Activated B cell treated with CpG ODN at 0.5 μM for 24 hours (primary cell): ENCODE measurements around the gene IGF2BP2. TPM values are rescaled to one million over a fixed set of nuclear protein-coding genes. Genes with fewer than 3 reads are reported as not detected.

Experiments used
- ATAC-seq: fragments of 200-7000 bp; cut with Tn5 transposase; one replicate; pipeline ENCODE4 v1.10.0; 2021; ENCODE audit warnings: low read depth, mild to moderate bottlenecking, moderate library complexity
- CTCF ChIA-PET: fragments of 350-600 bp; sonication (Branson Sonifier 250); formaldehyde crosslinking; loops from one replicate; lab custom pipeline; 2021; ENCODE audit warnings: antibody characterized with exemption; lab: Charles Lee
- POLR2A ChIA-PET: fragments of 350-600 bp; sonication (Branson Sonifier 250); formaldehyde crosslinking; loops from one replicate; lab custom pipeline; 2021; ENCODE audit warnings: antibody characterized with exemption; lab: Charles Lee
- DNase-seq: peaks from one replicate; pipeline ENCODE4 v3.0.0; 2022
- H3K27ac Mint-ChIP-seq: one replicate; pipeline ENCODE4 v1.8.0; 2020; ENCODE audit warnings: mixed read lengths
- H3K27me3 Mint-ChIP-seq: one replicate; pipeline ENCODE4 v1.8.0; 2021; ENCODE audit warnings: mixed read lengths
- H3K36me3 Mint-ChIP-seq: one replicate; pipeline ENCODE4 v1.8.0; 2021; ENCODE audit warnings: low read depth, mixed read lengths
- H3K4me1 Mint-ChIP-seq: one replicate; pipeline ENCODE4 v1.8.0; 2021; ENCODE audit warnings: mixed read lengths
- H3K4me3 Mint-ChIP-seq: one replicate; pipeline ENCODE4 v1.8.0; 2020; ENCODE audit warnings: mild to moderate bottlenecking, mixed read lengths
- H3K9me3 Mint-ChIP-seq: one replicate; pipeline ENCODE4 v1.8.0; 2020; ENCODE audit warnings: mixed read lengths
- CTCF ChIP-seq: fragments of 200-600 bp; IDR thresholded peaks from one replicate; pipeline ENCODE4 v1.8.0; 2022; ENCODE audit warnings: antibody characterized with exemption, mild to moderate bottlenecking
- intact Hi-C: fragments of 100-400 bp; cut with micrococcal nuclease; formaldehyde crosslinking; loops from one replicate; pipeline ENCODE4 v1.15.1; 2024
- total RNA-seq: library from RNA; stranded (reverse); gene quantifications from 2 replicates; pipeline ENCODE4 v1.2.3, GENCODE V29; 2022

Gene IGF2BP2
- total RNA-seq, 1 donor from 2014 or later: 0.69 TPM

- no peak overlapping the region for H3K4me3 Mint-ChIP-seq
- ChIA-PET POLR2A (no interaction called here), CTCF (no interaction called here)
- no peaks in the 10 kb centered on the region for H3K4me1 Mint-ChIP-seq
- no peak for TF ChIP-seq CTCF
- ATAC-seq: no peak
- intact Hi-C loops: no loop called here
- peaks cover 4% of the 10 kb centered on the region for H3K27me3 Mint-ChIP-seq
- no peaks in the 10 kb centered on the region for H3K36me3 Mint-ChIP-seq
- H3K9me3 Mint-ChIP-seq: no peaks in the 10 kb centered on the region
- DNase-seq: no peak
- no peak overlapping the region for H3K27ac Mint-ChIP-seq
Measured at GRCh38 chr3:185727873-185728272, 97.0 kb downstream of the IGF2BP2 start.

- no peak overlapping the region for H3K4me3 Mint-ChIP-seq
- no peak for TF ChIP-seq CTCF
- ATAC-seq: no peak
- H3K36me3 Mint-ChIP-seq: no peaks in the 10 kb centered on the region
- intact Hi-C loops: no loop called here
- no peaks in the 10 kb centered on the region for H3K4me1 Mint-ChIP-seq
- no peak overlapping the region for H3K27ac Mint-ChIP-seq
- H3K27me3 Mint-ChIP-seq: peaks cover 5% of the 10 kb centered on the region
- H3K9me3 Mint-ChIP-seq: no peaks in the 10 kb centered on the region
- ChIA-PET POLR2A (no interaction called here), CTCF (no interaction called here)
- DNase-seq: no peak
Measured at GRCh38 chr3:185726254-185726967, 98.4 kb downstream of the IGF2BP2 start.

- Mint-ChIP-seq H3K4me1 (no peaks in the 10 kb centered on the region), H3K27me3 (peaks cover 4% of the 10 kb centered on the region), H3K4me3 (no peak overlapping the region), H3K36me3 (no peaks in the 10 kb centered on the region), H3K27ac (no peak overlapping the region), H3K9me3 (no peaks in the 10 kb centered on the region)
- TF ChIP-seq CTCF: no peak
- ATAC-seq (no peak), DNase-seq (no peak)
- intact Hi-C loops: no loop called here
- ChIA-PET POLR2A (no interaction called here), CTCF (no interaction called here)
Measured at GRCh38 chr3:185724761-185725160, 100.1 kb downstream of the IGF2BP2 start.

DNA sequence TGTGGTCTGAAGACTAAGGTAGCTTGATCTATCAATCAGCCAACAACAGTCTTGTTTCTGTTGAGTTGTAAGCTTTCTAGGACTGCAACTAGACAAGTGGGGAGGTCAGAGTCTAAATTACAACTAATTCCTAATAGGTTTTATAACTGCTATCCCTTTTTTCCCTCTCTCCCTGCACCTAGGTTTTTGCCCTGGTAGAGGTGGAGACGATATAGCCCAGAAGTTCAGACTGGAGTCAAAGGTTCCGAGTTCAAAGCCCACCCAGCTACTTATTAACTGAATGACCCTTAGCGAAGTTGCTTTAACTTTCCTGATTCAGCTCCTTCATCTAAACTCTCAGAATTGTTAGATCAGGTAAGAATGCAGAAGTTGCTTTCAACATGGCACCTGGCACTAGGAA is 100.6 kb downstream of the IGF2BP2 start:
- ATAC-seq: no peak
- Mint-ChIP-seq H3K4me3 (no peak overlapping the region), H3K27me3 (peaks cover 4% of the 10 kb centered on the region), H3K27ac (no peak overlapping the region), H3K9me3 (no peaks in the 10 kb centered on the region), H3K36me3 (no peaks in the 10 kb centered on the region), H3K4me1 (no peaks in the 10 kb centered on the region)
- intact Hi-C loops: no loop called here
- no peak for TF ChIP-seq CTCF
- no peak for DNase-seq
- ChIA-PET POLR2A (interaction anchor here (0.6 kb wide), 1 partner anchor 190 kb away, joined by 4 read pairs; no protein-coding TSS in a partner anchor), CTCF (no interaction called here)

GRCh38 chr3:185722881-185723280 is 102.0 kb downstream of the IGF2BP2 start:
- Mint-ChIP-seq H3K36me3 (no peaks in the 10 kb centered on the region), H3K27me3 (peaks cover 4% of the 10 kb centered on the region), H3K4me3 (no peak overlapping the region), H3K9me3 (no peaks in the 10 kb centered on the region), H3K27ac (no peak overlapping the region), H3K4me1 (no peaks in the 10 kb centered on the region)
- POLR2A ChIA-PET: no interaction called here
- DNase-seq: no peak
- no peak for TF ChIP-seq CTCF
- CTCF ChIA-PET: interaction anchor here (0.8 kb wide), 1 partner anchor 62 kb away, joined by 3 read pairs; no protein-coding TSS in a partner anchor
- intact Hi-C loops: no loop called here
- no peak for ATAC-seq
